H9 (cell line): ENCODE results near the gene THBS1. TPM values are rescaled to one million over a fixed set of nuclear protein-coding genes. Genes with fewer than 3 reads are reported as not detected.
A peak's percentile ranks its signal among the peaks of the same experiment; 100 is the strongest.

Experiments
- DNase-seq: peaks from one replicate; pipeline ENCODE4 v3.0.0-alpha.2; 2017
- H2AFZ ChIP-seq: one replicate; pipeline ENCODE4 v1.6.1; 2013; ENCODE audit warnings: mild to moderate bottlenecking, low read length, control low read depth, moderate library complexity
- H2AK5ac ChIP-seq: 2 replicates; pipeline ENCODE4 v1.6.1; 2013; ENCODE audit warnings: low read length, control low read depth, mixed read lengths; ENCODE audit not compliant: insufficient read length
- H2BK120ac ChIP-seq: one replicate; pipeline ENCODE4 v1.6.1; 2013; ENCODE audit warnings: low read depth, mild to moderate bottlenecking, low read length, control low read depth, inconsistent platforms; ENCODE audit not compliant: poor library complexity, severe bottlenecking
- H2BK12ac ChIP-seq: 2 replicates; pipeline ENCODE4 v1.6.1; 2013; ENCODE audit warnings: low read length, control low read depth, mixed read lengths, low read depth; ENCODE audit not compliant: insufficient read length
- H2BK15ac ChIP-seq: 2 replicates; pipeline ENCODE4 v1.6.1; 2013; ENCODE audit warnings: low read depth, low read length, control low read depth
- H2BK20ac ChIP-seq: one replicate; pipeline ENCODE4 v1.6.1; 2013; ENCODE audit warnings: low read depth, mild to moderate bottlenecking, low read length, control low read depth, inconsistent platforms; ENCODE audit not compliant: poor library complexity, severe bottlenecking
- H2BK5ac ChIP-seq: 2 replicates; pipeline ENCODE4 v1.6.1; 2013; ENCODE audit warnings: low read length, control low read depth, mixed read lengths; ENCODE audit not compliant: insufficient read length
- H3K14ac ChIP-seq: 2 replicates; pipeline ENCODE4 v1.6.1; 2013; ENCODE audit warnings: low read length, control low read depth; ENCODE audit not compliant: insufficient read depth
- H3K18ac ChIP-seq: 2 replicates; pipeline ENCODE4 v1.6.1; 2013; ENCODE audit warnings: low read depth, mild to moderate bottlenecking, mixed read lengths, low read length, control low read depth; ENCODE audit not compliant: insufficient read length
- H3K23ac ChIP-seq: 2 replicates; pipeline ENCODE4 v1.6.1; 2013; ENCODE audit warnings: low read length, control low read depth, mixed read lengths, low read depth; ENCODE audit not compliant: insufficient read length
- H3K23me2 ChIP-seq: 2 replicates; pipeline ENCODE4 v1.6.1; 2013; ENCODE audit warnings: low read depth, mild to moderate bottlenecking, mixed read lengths, low read length, control low read depth; ENCODE audit not compliant: insufficient read length, poor library complexity, severe bottlenecking
- H3K27ac ChIP-seq: 2 replicates; pipeline ENCODE4 v1.5.1; 2013; ENCODE audit warnings: low read length, control low read depth, mixed read lengths, low read depth; ENCODE audit not compliant: insufficient read length
- H3K27me3 ChIP-seq: 2 replicates; pipeline ENCODE4 v1.6.1; 2013; ENCODE audit warnings: low read length, control low read depth, inconsistent platforms; ENCODE audit not compliant: insufficient read depth
- H3K4ac ChIP-seq: 2 replicates; pipeline ENCODE4 v1.6.1; 2013; ENCODE audit warnings: low read depth, mild to moderate bottlenecking, control low read depth, inconsistent platforms, low read length, moderate library complexity
- H3K4me1 ChIP-seq: 2 replicates; pipeline ENCODE4 v1.6.1; 2013; ENCODE audit warnings: low read length, control low read depth, inconsistent platforms; ENCODE audit not compliant: insufficient read depth
- H3K4me2 ChIP-seq: 2 replicates; pipeline ENCODE4 v1.6.1; 2013; ENCODE audit warnings: low read length, control low read depth, mixed read lengths; ENCODE audit not compliant: insufficient read length, insufficient read depth
- H3K56ac ChIP-seq: 2 replicates; pipeline ENCODE4 v1.6.1; 2013; ENCODE audit warnings: low read depth, mild to moderate bottlenecking, mixed read lengths, low read length, control low read depth; ENCODE audit not compliant: insufficient read length
- H3K79me1 ChIP-seq: 2 replicates; pipeline ENCODE4 v1.6.1; 2013; ENCODE audit warnings: low read depth, mild to moderate bottlenecking, moderate library complexity, low read length, control low read depth, inconsistent platforms; ENCODE audit not compliant: insufficient read depth, poor library complexity, severe bottlenecking
- H3K79me2 ChIP-seq: 2 replicates; pipeline ENCODE4 v1.6.1; 2013; ENCODE audit warnings: low read length, control low read depth, inconsistent platforms; ENCODE audit not compliant: insufficient read depth
- H3K9ac ChIP-seq: 2 replicates; pipeline ENCODE4 v1.6.1; 2013; ENCODE audit warnings: low read length, control low read depth, mixed read lengths; ENCODE audit not compliant: insufficient read length; ENCODE audit errors: extremely low read depth
- H3K9me3 ChIP-seq: one replicate; pipeline ENCODE4 v1.6.1; 2013; ENCODE audit warnings: low read depth, low read length, inconsistent platforms; ENCODE audit not compliant: control insufficient read depth
- H3T11ph ChIP-seq: one replicate; pipeline ENCODE4 v1.6.1; 2013; ENCODE audit warnings: mild to moderate bottlenecking, low read length, control low read depth, inconsistent platforms
- H4K20me1 ChIP-seq: one replicate; pipeline ENCODE4 v1.6.1; 2013; ENCODE audit not compliant: control insufficient read depth, insufficient read length, insufficient read depth
- H4K5ac ChIP-seq: 2 replicates; pipeline ENCODE4 v1.6.1; 2013; ENCODE audit warnings: low read depth, mild to moderate bottlenecking, mixed read lengths, low read length, control low read depth; ENCODE audit not compliant: insufficient read length
- H4K8ac ChIP-seq: replicated peaks from 2 replicates; pipeline ENCODE4 v1.6.1; 2013; ENCODE audit warnings: low read length, control low read depth, mixed read lengths, low read depth; ENCODE audit not compliant: insufficient read length
- H4K91ac ChIP-seq: 2 replicates; pipeline ENCODE4 v1.6.1; 2013; ENCODE audit warnings: low read depth, mild to moderate bottlenecking, moderate library complexity, mixed read lengths, low read length, control low read depth; ENCODE audit not compliant: insufficient read length
- H3K27ac Mint-ChIP-seq, 3 experiments: 2 replicates in 2 of 3; 3 replicates in 1 of 3; pipeline ENCODE4 v1.8.0; 2020 to 2021; ENCODE audit warnings: mixed read lengths in 3 of 3, mild to moderate bottlenecking in 1 of 3, moderate library complexity in 1 of 3
- H3K27me3 Mint-ChIP-seq: 2 replicates; pipeline ENCODE4 v1.8.0; 2021; ENCODE audit warnings: low read depth, mild to moderate bottlenecking, moderate library complexity, mixed read lengths
- H3K36me3 Mint-ChIP-seq, 3 experiments: 2 replicates in 2 of 3; 3 replicates in 1 of 3; pipeline ENCODE4 v1.8.0; 2020 to 2021; ENCODE audit warnings: low read depth in 3 of 3, mixed read lengths in 3 of 3; ENCODE audit not compliant: insufficient read depth in 1 of 3
- H3K4me1 Mint-ChIP-seq, 2 experiments: 2 replicates each; pipeline ENCODE4 v1.8.0; 2020; ENCODE audit warnings: mixed read lengths in 2 of 2
- H3K4me3 Mint-ChIP-seq, 2 experiments: 2 replicates in 1 of 2; 3 replicates in 1 of 2; pipeline ENCODE4 v1.8.0; 2020 to 2021; ENCODE audit warnings: mild to moderate bottlenecking in 2 of 2, mixed read lengths in 2 of 2, moderate library complexity in 1 of 2
- H3K9me3 Mint-ChIP-seq, 2 experiments: 2 replicates in 1 of 2; 3 replicates in 1 of 2; pipeline ENCODE4 v1.8.0; 2020; ENCODE audit warnings: mild to moderate bottlenecking in 2 of 2, mixed read lengths in 2 of 2, moderate library complexity in 1 of 2
- WGBS: extraction: QIAGEN DNeasy Blood & Tissue Kit; methylation state at CpG from one replicate; pipeline ENCODE4 v1.1.7; 2013; ENCODE audit warnings: missing lambda C conversion rate, low lambda C conversion rate, mixed read lengths; ENCODE audit not compliant: insufficient read length; ENCODE audit errors: extremely low coverage; 5-methylcytosine and 5-hydroxymethylcytosine counted together
- total RNA-seq: library from RNA; stranded (reverse); gene quantifications from 2 replicates; pipeline ENCODE4 v1.2.1, GENCODE V29; 2021
- TF ChIP-seq, protein P1 (sequence below): fragments of 200-600 bp; sonication (generic); conservative IDR thresholded peaks from 3 replicates; pipeline ENCODE4 v1.8.0; 2021; ENCODE audit warnings: antibody characterized with exemption, mild to moderate bottlenecking

The THBS1 gene
- total RNA-seq, 1 experiment from 2014 or later: 72.1 TPM

DNA sequence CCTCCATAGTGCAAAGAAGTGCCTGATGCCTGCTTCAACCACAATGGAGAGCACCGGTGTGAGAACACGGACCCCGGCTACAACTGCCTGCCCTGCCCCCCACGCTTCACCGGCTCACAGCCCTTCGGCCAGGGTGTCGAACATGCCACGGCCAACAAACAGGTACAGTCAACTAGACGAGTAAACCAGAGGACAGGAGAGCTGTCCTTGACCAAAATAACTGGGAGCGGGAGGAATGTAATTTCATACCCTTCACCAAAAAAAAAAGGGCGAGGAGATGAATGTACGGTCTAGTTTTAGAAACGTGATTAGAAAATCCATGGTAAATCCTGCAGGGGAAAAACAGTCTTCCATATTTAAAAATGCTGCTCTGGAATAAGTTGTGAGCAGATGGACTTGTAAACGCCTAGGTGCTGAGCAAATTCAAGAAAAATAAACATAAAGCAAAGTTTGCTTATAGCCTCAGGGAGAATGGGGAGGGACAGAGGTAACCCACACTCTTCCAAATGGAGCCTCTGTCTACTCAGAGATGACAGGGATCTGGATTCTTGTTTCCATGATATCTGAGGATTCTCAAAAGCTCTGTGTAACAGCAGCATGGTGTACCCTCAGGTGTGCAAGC, 8.4 kb downstream of the THBS1 start:
- Histone ChIP-seq H3K9ac (no peak overlapping the region), H4K8ac (no peak overlapping the region), H3K4me2 (no peak overlapping the region)

More for the DNA sequence above, 8.4 kb downstream of the THBS1 start:
- H3K23ac ChIP-seq: no peak overlapping the region
- no peak overlapping the region for H3T11ph ChIP-seq
- DNase-seq: no peak
- no peak overlapping the region for H3K4me3 Mint-ChIP-seq
- H3K27ac Mint-ChIP-seq: 0 out of 7 replicates have a peak overlapping the region, but pooled peaks of 1 of the 3 experiments have one; percentile 71
- no peaks in the 10 kb centered on the region for H3K9me3 Mint-ChIP-seq
- no peak overlapping the region for H3K18ac ChIP-seq
- no peaks in the 10 kb centered on the region for H3K9me3 ChIP-seq
- H2BK5ac ChIP-seq: no peak overlapping the region
- no peak overlapping the region for H2AK5ac ChIP-seq
- no peak overlapping the region for H3K56ac ChIP-seq
- no peak overlapping the region for H4K91ac ChIP-seq
- H3K23me2 ChIP-seq: no peaks in the 10 kb centered on the region
- H3K36me3 Mint-ChIP-seq: peaks cover 56 to 100% (median 98%) of the 10 kb centered on the region in 3 experiments; a peak in 6 of 7 replicates
- H4K20me1 ChIP-seq: no peaks in the 10 kb centered on the region
- no peaks in the 10 kb centered on the region for H3K4me1 ChIP-seq
- H3K4me1 Mint-ChIP-seq: no peaks in the 10 kb centered on the region
- H3K79me2 ChIP-seq: no peaks in the 10 kb centered on the region
- no peaks in the 10 kb centered on the region for H3K79me1 ChIP-seq
- no peak overlapping the region for H2BK15ac ChIP-seq
- H3K27me3 ChIP-seq: no peaks in the 10 kb centered on the region
- H3K14ac ChIP-seq: no peak overlapping the region
- H2AFZ ChIP-seq: no peak overlapping the region
- TF ChIP-seq, protein P1, sequence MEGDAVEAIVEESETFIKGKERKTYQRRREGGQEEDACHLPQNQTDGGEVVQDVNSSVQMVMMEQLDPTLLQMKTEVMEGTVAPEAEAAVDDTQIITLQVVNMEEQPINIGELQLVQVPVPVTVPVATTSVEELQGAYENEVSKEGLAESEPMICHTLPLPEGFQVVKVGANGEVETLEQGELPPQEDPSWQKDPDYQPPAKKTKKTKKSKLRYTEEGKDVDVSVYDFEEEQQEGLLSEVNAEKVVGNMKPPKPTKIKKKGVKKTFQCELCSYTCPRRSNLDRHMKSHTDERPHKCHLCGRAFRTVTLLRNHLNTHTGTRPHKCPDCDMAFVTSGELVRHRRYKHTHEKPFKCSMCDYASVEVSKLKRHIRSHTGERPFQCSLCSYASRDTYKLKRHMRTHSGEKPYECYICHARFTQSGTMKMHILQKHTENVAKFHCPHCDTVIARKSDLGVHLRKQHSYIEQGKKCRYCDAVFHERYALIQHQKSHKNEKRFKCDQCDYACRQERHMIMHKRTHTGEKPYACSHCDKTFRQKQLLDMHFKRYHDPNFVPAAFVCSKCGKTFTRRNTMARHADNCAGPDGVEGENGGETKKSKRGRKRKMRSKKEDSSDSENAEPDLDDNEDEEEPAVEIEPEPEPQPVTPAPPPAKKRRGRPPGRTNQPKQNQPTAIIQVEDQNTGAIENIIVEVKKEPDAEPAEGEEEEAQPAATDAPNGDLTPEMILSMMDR: no peak
- no peaks in the 10 kb centered on the region for H3K27me3 Mint-ChIP-seq
- no peak overlapping the region for H3K27ac ChIP-seq
- no peak overlapping the region for H2BK120ac ChIP-seq
- no CpG with 5 or more reads among the region's 14 CpGs for WGBS
- no peak overlapping the region for H2BK12ac ChIP-seq
- H2BK20ac ChIP-seq: no peak overlapping the region
- no peak overlapping the region for H3K4ac ChIP-seq
- no peak overlapping the region for H4K5ac ChIP-seq
